SH-SY5Y (cell line): ENCODE data around the gene H1-8.

Source experiments
- GATA2 ChIP-seq: IDR thresholded peaks from 2 replicates; pipeline ENCODE4 v1.6.1; 2011; ENCODE audit warnings: mild to moderate bottlenecking, low read depth, low read length
- GATA3 ChIP-seq: IDR thresholded peaks from 2 replicates; pipeline ENCODE4 v1.6.1; 2011; ENCODE audit warnings: low read depth, mild to moderate bottlenecking, low read length, moderate library complexity

DNA sequence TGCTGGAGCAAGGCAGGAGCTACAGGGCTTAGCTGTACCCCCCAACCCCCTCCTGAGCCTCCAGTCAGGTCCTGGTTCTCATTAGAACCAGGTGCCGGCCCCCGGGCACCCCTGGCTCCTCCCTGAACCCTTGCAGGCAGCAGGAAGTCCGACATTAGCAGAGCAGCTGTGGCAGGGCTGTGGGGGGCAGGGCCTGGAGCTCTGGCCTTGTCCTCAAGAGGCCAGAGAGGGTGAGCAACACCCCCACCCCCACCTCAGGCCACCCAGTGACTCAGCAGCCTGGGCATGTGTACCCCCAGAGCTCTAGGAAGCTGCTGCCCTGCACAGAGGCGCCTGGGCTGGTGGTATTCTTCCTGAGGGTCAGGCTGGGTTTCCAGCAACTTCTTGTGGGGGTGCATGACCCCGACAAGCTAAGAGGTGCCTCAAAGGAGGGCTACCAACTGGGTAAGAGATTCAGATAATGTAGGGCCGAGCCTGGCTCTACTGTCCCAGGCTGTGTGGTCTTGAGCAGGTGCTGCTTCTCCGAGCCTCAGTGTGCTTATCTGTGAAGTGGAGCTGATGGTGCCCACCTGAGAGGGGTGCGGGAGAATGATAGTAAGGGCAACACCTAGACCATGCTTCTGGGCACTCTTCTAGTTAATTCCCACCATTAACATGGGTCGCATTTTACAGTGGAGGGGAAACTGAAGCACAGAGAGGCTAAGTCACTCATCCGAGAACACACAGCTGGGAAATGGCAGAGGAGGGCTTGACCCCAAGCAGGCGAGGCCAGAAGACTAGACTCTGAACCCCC lies 16.0 kb downstream of the H1-8 start:
- TF ChIP-seq GATA2 (no peak), GATA3 (no peak)
